ENCODE results near the gene HNRNPA2B1.
"Not testable (repeated sequence)": the region's sequence is repeated elsewhere in the genome, so short reads cannot be mapped to it uniquely, and the experiment has no call there.

The HNRNPA2B1 gene

GRCh38 chr7:26183545-26184280 is 16.8 kb downstream of the HNRNPA2B1 start:
- DNase-seq = no peak

GRCh38 chr7:26182706-26183105 is 17.8 kb downstream of the HNRNPA2B1 start:
- DNase-seq = peak; percentile 31

GRCh38 chr7:26182283-26182682 is 18.3 kb downstream of the HNRNPA2B1 start:
- DNase-seq = no peak

- DNase-seq = no peak
Observed at GRCh38 chr7:26181474-26182227, 18.9 kb downstream of the HNRNPA2B1 start.

- no peak for DNase-seq
Observed at GRCh38 chr7:26180792-26181198, 19.8 kb downstream of the HNRNPA2B1 start.

- DNase-seq = no peak
Observed at GRCh38 chr7:26179826-26180497, 20.6 kb downstream of the HNRNPA2B1 start.

GRCh38 chr7:26179422-26179821 is 21.1 kb downstream of the HNRNPA2B1 start:
- DNase-seq = no peak

GRCh38 chr7:26178272-26178960 is 22.1 kb downstream of the HNRNPA2B1 start:
- DNase-seq = no peak

- not testable (repeated sequence) for DNase-seq
Observed at GRCh38 chr7:26177269-26177668, 23.3 kb downstream of the HNRNPA2B1 start.

GRCh38 chr7:26176696-26177095 is 23.9 kb downstream of the HNRNPA2B1 start:
- DNase-seq = not testable (repeated sequence)

GRCh38 chr7:26175903-26176302 is 24.6 kb downstream of the HNRNPA2B1 start:
- DNase-seq = not testable (repeated sequence)

GRCh38 chr7:26172048-26172447 is 28.5 kb downstream of the HNRNPA2B1 start:
- no peak for DNase-seq

- DNase-seq = no peak
Observed at GRCh38 chr7:26171601-26172000, 28.9 kb downstream of the HNRNPA2B1 start.

- no peak for DNase-seq
Observed at GRCh38 chr7:26170663-26171062, 29.9 kb downstream of the HNRNPA2B1 start.

- no peak for DNase-seq
Observed at GRCh38 chr7:26169271-26169670, 31.3 kb downstream of the HNRNPA2B1 start.

- DNase-seq = no peak
Observed at GRCh38 chr7:26168458-26169023, 32.0 kb downstream of the HNRNPA2B1 start.

- DNase-seq = no peak
Observed at GRCh38 chr7:26167303-26167934, 33.1 kb downstream of the HNRNPA2B1 start.

- DNase-seq = no peak
Observed at GRCh38 chr7:26166684-26167266, 33.8 kb downstream of the HNRNPA2B1 start.

- no peak for DNase-seq
Observed at GRCh38 chr7:26165950-26166683, 34.4 kb downstream of the HNRNPA2B1 start.

- DNase-seq = not testable (repeated sequence)
Observed at GRCh38 chr7:26163804-26164203, 36.7 kb downstream of the HNRNPA2B1 start.

GRCh38 chr7:26162431-26162830 is 38.1 kb downstream of the HNRNPA2B1 start:
- no peak for DNase-seq

Data from kidney glomerular epithelial cell (primary cell).